ENCODE data around the gene BCAS3. TPM values are rescaled to one million over a fixed set of nuclear protein-coding genes. Genes with fewer than 3 reads are reported as not detected.

BCAS3 gene
- total and polyA plus RNA-seq, 11 donors = 4.5 to 23.5 (median 17.9) TPM

DNA sequence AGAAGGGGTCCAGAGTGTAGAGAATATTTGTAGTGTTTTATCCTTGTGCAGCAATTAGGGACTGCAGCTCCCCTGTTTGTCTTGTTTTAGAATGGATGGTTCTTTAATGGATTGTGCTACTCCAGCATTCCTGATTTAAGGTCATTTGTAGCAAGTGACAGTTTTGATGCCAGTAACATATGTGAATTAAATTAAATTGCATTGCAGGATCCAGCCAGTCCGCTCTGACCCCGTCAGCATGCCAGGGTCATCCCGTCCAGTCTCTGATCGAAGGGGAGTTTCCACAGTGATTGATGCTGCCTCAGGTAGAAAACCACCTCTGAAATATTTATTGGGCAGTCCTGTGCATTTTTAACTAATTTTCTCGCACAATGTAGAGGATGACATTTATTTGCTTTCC is 406.6 kb downstream of the BCAS3 start:
- DNase-seq = no peak
- ATAC-seq = no peak
- TF ChIP-seq POLR2A (IDR thresholded peaks at IDR 0.05) = no peak
- TF ChIP-seq, protein P1, sequence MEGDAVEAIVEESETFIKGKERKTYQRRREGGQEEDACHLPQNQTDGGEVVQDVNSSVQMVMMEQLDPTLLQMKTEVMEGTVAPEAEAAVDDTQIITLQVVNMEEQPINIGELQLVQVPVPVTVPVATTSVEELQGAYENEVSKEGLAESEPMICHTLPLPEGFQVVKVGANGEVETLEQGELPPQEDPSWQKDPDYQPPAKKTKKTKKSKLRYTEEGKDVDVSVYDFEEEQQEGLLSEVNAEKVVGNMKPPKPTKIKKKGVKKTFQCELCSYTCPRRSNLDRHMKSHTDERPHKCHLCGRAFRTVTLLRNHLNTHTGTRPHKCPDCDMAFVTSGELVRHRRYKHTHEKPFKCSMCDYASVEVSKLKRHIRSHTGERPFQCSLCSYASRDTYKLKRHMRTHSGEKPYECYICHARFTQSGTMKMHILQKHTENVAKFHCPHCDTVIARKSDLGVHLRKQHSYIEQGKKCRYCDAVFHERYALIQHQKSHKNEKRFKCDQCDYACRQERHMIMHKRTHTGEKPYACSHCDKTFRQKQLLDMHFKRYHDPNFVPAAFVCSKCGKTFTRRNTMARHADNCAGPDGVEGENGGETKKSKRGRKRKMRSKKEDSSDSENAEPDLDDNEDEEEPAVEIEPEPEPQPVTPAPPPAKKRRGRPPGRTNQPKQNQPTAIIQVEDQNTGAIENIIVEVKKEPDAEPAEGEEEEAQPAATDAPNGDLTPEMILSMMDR (IDR thresholded peaks at IDR 0.05) = no peak
- no peak overlapping the region for H3K4me3 ChIP-seq
- H3K27ac ChIP-seq = no peak overlapping the region
- intact Hi-C loops (cut with DNase I) = no loop called here
- no peaks in the 10 kb centered on the region for H3K9me3 ChIP-seq
- H3K36me3 ChIP-seq = peaks cover 0 to 4% (median 0%) of the 10 kb centered on the region in 9 donors
- no peaks in the 10 kb centered on the region for H3K27me3 ChIP-seq
- no peaks in the 10 kb centered on the region for H3K4me1 ChIP-seq
- 96 to 99% (median 97%) methylated on average over 5 of the region's 5 CpGs for WGBS, 4 donors

DNA sequence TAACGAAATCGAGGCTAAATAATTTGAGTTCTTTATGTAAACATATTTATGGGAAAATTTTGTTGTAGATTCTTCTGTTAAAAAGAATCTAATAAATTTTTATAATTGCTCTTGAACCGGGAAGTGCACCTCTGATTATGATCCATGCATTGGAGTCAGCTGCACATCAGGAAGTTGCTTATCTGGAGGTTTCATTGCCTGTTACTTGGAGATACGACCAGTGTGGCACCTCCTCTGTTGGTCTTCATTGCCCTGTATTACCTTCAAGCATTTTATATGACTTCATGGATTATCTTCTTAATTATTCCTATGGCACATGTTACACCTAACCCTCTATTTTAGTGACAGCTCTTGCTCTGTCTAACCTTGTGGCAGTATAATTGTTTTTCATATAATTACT is 409.4 kb downstream of the BCAS3 start:
- H3K36me3 ChIP-seq = peaks cover 0 to 4% (median 0%) of the 10 kb centered on the region in 9 donors
- ATAC-seq = no peak
- H3K4me3 ChIP-seq = no peak overlapping the region
- H3K4me1 ChIP-seq = no peaks in the 10 kb centered on the region
- no peak for TF ChIP-seq POLR2A (IDR thresholded peaks at IDR 0.05)
- TF ChIP-seq, protein P1 (IDR thresholded peaks at IDR 0.05) = no peak
- intact Hi-C loops (cut with DNase I) = no loop called here
- H3K27ac ChIP-seq = no peak overlapping the region
- 89 to 95% (median 90%) methylated on average over 4 of the region's 4 CpGs for WGBS, 4 donors
- H3K9me3 ChIP-seq = peaks cover 0 to 9% (median 0%) of the 10 kb centered on the region in 12 donors
- H3K27me3 ChIP-seq = no peaks in the 10 kb centered on the region
- DNase-seq = no peak

DNA sequence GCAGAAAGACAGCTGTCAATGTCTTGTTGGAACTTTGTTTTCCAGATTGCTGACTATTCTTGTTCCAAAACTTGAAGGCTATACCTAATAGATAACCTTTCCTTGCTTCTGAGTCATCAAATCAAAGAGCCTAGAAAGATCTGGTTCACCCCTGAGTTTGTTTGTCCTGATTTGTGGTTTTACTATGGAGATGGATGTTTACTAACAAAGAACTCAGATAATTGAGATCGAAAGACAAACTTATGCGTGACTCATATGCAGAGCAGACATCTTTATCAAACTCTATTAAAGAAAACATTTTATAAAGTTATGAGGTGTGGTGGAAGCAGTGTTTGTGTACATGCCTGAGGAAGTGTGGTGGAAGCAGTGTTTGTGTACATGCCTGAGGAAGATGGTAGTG is 410.9 kb downstream of the BCAS3 start:
- DNase-seq (no peak), ATAC-seq (no peak)
- no peaks in the 10 kb centered on the region for H3K27me3 ChIP-seq
- H3K36me3 ChIP-seq = no peaks in the 10 kb centered on the region
- 93 to 99% (median 98%) methylated on average over 2 of the region's 2 CpGs for WGBS, 4 donors
- no peaks in the 10 kb centered on the region for H3K4me1 ChIP-seq
- H3K27ac ChIP-seq = no peak overlapping the region
- intact Hi-C loops (cut with DNase I) = no loop called here
- TF ChIP-seq, protein P1 (IDR thresholded peaks at IDR 0.05) = no peak
- TF ChIP-seq POLR2A (IDR thresholded peaks at IDR 0.05) = no peak
- no peak overlapping the region for H3K4me3 ChIP-seq
- peaks cover 0 to 22% (median 4%) of the 10 kb centered on the region in 12 donors for H3K9me3 ChIP-seq

DNA sequence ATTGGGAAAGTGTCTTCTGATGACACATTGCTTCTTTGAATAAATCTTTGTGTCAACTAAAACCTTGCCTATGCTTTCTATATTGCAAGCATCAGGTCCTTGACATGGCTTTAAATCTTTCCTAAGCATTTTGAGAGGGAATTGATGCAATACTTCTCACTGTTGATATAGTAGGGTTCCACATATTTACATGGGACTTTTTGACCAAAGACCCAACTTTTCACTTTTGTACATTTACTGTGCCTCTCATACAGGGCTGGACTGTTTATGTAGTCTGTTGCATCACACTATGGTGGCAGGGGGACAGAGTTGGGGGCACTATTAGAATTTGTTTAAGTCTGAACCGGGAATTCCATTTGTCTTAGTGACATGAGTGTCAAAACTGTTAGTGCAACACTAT is 413.4 kb downstream of the BCAS3 start:
- DNase-seq = no peak
- intact Hi-C loops (cut with DNase I) = no loop called here
- WGBS, 4 donors = 84 to 92% (median 88%) methylated on average over 1 of the region's 1 CpG
- TF ChIP-seq POLR2A (IDR thresholded peaks at IDR 0.05) = no peak
- TF ChIP-seq, protein P1 (IDR thresholded peaks at IDR 0.05) = no peak
- no peak for ATAC-seq
- Histone ChIP-seq H3K36me3 (no peaks in the 10 kb centered on the region), H3K9me3 (peaks cover 0 to 22% (median 4%) of the 10 kb centered on the region in 12 donors), H3K27ac (no peak overlapping the region), H3K4me3 (no peak overlapping the region), H3K27me3 (no peaks in the 10 kb centered on the region), H3K4me1 (no peaks in the 10 kb centered on the region)

Measured in heart left ventricle (tissue), 16 donors.